Urothelium cell line (cell line): ENCODE results near the gene ADAT3.
A peak's percentile ranks its signal among the peaks of the same experiment; 100 is the strongest.
"Not testable (repeated sequence)": the region's sequence is repeated elsewhere in the genome, so short reads cannot be mapped to it uniquely, and the experiment has no call there.

Experiments used
- DNase-seq: peaks from one replicate; pipeline ENCODE4 v3.0.0; 2011; ENCODE audit warnings: low spot score, mixed read lengths
- FAIRE-seq: peaks from 2 replicates; lab custom pipeline; 2011; peaks lifted over from hg19 to GRCh38; lab: Jason Lieb, UNC

The ADAT3 gene

DNA sequence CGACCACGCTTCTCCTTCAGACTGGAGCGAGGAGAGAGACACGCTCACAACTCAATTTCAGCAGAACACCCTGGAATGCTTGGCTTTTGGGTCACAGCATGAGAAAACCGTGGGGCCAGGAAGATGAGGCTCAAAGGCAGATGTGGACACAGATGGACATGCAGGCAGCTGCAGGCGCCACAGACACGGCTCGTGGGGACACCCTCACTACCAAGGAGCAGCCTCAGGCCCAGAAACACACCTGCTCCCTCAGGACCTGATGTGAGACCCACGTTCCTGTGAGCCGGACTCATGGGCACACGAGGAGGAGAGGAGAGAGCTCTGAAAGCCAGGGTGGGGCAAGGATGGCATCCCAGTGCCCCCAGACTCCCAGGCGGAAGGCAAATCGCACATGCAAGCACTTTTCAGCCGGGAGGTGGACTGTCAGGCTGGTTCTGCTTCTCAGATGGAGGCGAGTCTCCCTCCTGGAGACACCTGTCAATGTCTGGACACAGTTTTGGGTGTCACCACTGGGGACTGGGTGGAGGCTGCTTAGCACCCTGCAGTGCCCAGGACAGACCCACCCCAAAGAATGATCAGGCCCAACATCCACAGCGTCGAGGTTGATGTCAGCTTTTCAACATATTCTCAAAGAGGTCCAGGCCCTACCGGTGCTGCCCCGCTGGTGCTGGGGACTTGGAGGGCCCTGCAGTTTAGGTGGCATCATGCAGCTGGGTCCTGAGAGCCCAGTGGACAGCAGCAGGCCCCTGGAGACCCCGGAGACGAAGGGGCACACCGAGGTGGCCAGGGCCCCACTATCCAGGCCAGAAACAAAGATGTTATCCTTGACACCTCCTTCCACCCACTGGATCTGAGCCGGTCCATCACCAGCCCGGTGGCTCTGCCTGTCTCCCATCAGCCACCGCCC, 22.2 kb upstream of the ADAT3 start:
- no peak for FAIRE-seq
- DNase-seq: no peak

DNA sequence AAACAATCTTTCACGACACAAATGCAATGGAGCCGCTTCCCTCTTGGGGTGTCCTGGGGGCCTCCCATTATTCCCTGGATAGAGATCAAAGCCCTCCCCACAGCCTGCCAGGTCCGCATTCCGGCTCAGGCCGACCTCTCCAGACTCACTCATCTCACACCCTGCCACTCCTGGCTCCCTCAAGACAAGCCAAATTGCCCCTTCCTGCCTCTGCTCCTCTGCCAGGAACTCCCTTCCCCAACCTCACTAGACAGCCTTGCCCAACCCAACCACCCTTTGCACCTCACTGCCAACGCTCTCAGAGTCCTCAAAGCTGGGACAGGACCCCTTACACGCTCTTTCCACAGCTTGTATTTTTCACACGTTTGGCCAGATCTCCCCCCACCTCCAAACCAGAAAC, 21.4 kb upstream of the ADAT3 start:
- FAIRE-seq (no peak), DNase-seq (no peak)

DNA sequence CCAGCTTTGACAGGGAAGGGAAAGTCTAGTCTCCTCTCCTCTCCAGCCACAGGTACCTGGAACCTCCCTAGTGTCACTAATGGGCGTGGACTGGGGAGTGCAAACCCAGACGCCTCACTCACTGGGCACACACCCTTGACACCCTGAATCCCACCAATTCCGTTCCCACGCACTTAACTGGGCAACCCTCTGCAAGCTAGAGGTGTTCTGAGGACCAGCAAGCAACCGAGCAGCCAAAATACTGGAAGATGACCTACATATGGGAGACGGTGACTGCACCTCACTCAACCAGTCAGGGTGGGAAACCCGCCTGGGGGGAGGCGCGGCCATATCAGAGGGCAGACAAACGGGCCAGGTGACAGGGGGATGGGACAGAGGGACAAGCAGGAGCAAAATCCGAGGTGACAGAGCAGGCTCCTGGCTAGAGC, 20.9 kb upstream of the ADAT3 start:
- FAIRE-seq (no peak), DNase-seq (no peak)

DNA sequence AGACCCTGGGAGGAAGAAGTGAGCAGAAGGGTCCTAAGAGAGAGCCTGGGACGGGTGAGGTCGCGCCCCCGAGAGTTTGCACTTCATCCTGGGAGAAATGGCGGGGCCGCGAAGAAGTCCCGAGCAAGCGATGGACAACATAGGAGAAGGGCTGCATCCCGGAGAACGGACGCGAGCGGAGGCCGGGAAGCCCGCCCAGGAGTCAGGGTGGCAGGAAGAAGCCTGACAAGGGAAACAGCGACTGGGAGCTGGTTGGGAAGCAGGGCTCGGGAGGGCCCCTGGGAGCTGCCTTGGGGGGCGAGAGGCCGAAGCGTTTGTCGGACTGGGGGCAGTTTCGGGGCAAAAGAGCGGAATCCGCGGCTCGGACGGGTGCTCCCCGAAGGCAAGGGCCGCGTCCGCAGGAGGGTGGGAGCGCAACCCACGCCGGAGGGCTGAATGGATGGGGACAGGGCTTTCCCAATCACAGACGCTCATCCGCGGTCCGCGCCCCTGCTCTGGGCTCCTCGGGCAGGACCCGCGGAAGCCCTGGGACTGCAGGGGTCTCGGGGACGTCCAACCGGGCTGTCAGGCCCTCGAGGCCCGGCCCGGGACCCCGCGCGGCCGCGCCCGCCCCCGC, 20.4 kb upstream of the ADAT3 start:
- DNase-seq: no peak
- FAIRE-seq: no peak

DNA sequence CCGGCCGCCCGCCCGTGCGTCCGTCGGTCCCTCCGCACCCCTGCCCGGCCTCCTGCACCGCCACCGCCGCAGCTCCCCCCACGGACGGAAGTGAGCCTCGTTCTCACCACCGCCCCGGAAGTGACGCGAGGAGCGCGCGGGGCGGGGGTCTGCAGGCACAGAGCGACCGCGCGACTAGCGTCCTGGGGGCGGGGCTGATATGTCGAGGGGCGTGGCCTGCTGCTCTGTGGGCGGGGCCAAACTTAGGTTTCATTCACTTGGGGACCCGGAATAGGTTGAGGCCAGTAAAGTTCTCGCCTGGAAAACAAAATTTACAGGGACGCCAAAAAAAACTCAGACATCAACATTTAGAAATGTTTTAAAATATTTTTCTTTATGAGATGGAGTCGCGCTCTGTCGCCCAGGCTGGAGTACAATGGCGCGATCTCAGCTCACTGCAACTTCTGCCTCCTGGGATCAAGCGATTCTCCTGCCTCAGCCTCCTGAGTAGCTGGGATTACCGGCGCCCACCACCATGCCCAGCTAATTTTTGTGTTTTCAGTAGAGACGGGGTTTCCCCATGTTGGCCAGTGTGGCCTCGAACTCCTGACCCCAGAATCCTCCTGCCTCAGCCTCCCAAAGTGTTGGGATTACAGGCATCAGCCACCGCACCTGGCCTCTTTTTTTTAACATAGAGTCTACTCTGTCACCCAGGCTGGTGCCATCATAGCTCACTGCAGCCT, 19.6 kb upstream of the ADAT3 start, which contains the start of gene ABHD17A:
ABHD17A (minus strand) TSS at position 99 of the 722 bp plus-strand sequence. CDS start 3,930 bp downstream, outside the sequence.
- not testable (repeated sequence) for FAIRE-seq
- peak; percentile 89 for DNase-seq

DNA sequence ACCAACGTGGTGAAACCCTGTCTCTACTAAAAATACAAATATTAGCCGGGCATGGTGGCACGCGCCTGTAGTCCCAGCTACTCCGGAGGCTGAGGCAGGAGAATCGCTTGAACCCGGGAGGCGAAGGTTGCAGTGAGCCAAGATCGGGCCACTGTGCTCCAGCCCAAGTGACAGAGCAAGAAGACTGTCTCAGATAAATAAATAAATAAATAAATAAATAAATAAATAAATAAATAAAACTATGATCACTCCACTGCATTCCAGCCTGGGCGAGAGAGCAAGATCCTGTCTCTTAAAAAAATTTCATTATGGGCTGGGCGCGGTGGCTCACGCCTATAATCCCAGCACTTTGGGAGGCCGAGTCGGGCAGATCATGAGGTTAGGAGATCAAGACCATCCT, 18.8 kb upstream of the ADAT3 start:
- not testable (repeated sequence) for DNase-seq, FAIRE-seq

DNA sequence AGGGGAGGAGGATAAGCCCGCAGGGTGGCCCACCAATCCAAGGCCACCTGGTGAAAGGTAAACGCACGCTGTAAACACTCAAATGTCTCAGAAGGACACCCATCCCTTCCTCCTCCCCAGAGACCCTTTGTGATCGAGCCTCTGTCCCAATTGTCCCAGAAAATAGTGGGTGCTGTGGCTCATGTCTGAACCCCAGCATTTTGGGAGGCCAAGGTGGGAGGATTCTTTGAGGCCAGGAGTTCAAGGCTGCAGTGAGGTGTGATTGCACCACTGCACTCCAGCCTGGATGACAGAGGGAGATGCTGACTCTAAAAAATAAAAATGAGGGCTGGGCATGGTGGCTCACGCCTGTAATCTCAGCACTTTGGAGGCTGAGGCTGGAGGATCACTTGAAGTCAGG, 16.8 kb upstream of the ADAT3 start:
- FAIRE-seq (no peak), DNase-seq (no peak)

DNA sequence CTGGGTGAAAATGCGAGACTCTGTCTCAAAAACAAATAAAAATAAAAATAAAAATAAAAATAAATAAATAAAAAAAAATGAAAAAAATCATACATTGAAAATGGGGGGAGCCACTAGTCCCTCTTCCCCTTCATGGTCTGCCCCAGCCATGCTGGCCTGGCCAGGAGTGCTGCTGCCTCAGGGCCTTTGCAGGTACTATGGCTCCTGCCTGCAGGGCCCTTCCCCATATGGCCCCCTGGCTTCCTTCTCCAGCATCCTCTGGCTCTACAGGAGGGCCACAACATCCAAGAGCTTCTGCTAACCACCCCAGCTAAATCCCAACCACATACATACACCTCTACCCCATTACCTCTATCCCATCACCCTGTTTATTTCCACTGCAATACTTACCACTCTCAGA, 15.3 kb upstream of the ADAT3 start:
- FAIRE-seq: no peak
- no peak for DNase-seq

DNA sequence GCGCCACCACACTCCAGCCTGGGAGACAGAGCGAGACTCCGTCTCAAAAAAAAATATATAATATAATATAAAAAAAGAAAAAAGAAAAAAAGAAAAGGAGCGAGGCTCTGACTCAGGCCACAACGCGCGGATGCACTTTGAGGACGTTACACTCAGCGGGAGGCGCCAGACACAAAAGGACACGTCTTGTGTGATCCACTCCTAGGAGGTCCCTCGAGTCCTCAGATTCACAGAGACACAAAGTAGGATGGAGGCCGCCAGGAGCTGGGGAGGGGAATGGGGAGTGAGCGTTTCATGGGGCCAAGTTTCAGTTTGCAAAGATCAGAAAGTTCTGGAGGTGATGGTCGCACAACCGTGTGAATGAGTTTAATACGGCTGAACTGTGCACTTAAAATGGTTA, 11.4 kb upstream of the ADAT3 start:
- FAIRE-seq (no peak), DNase-seq (no peak)

DNA sequence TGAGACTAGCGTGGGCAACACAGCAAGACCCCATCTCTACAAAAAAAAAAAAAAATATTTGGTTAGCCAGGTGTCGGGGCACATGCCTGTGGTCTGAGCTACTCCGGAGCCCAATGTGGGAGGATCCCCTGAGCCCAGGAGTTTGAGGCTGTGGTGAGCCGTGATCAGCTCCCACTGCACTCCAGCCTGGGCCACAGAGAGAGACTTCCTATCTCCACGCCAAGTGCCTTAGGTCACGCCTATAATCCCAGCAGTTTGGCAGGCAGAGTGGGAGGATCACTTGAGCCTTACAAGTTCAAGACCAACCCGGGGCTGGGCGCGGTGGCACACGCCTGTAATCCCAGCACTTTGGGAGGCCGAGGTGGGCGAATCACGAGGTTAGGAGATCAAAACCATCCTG, 8.7 kb upstream of the ADAT3 start:
- DNase-seq (no peak), FAIRE-seq (no peak)

DNA sequence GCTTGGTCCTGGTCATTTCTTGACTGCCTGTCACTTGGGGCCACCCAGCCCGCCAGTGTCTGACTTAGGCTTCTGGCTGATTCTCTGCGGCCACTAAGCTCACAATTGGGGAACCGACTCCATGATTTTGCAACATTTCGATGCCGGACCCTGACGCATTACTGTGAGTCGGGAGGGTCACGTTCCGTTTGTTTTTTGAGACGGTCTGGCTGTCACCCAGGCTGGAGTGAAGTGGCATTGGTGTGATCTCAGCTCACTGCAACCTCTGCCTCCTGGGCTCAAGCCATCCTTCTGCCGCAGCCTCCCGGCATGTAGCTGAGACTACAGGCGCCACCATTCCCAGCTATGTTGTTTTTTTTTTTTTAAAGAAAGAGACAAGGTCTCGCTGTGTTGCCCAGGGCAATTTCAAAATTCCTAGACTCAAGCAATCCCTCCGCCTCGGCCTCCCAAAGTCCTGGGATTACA, 3.2 kb upstream of the ADAT3 start:
- FAIRE-seq (no peak), DNase-seq (no peak)

DNA sequence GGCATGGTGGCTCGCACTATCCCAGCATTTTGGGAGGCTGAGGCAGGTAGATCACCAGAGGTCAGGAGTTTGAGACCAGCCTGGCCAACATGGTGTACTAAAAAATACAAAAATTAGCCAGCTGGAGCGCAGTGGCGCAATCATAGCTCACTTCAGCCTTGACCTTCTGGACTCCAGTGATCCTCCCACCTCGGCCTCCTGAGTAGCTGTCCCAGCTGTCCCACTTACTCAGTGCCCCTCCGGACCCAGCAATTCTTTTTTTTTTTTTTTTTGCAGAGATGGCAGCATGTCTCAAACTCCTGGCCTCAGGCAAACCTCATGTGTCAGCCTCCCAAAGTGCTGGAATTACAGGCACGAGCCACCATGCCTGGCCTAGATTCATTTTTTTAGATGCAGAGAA, 2.3 kb upstream of the ADAT3 start:
- FAIRE-seq: no peak
- DNase-seq: no peak

DNA sequence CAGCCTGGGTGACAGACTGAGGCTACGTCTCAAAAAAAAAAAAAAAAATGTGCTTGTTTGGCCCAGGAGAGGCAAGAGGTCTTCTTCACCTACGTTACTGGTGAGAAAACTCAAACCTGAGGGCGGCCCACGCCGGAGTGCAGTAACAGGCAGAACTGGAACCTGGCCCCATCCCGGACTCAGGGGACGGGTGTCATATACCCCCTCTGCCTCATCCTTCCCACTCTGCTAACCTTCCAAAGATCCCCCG, 414 bp upstream of the ADAT3 start:
- DNase-seq (no peak), FAIRE-seq (no peak)

DNA sequence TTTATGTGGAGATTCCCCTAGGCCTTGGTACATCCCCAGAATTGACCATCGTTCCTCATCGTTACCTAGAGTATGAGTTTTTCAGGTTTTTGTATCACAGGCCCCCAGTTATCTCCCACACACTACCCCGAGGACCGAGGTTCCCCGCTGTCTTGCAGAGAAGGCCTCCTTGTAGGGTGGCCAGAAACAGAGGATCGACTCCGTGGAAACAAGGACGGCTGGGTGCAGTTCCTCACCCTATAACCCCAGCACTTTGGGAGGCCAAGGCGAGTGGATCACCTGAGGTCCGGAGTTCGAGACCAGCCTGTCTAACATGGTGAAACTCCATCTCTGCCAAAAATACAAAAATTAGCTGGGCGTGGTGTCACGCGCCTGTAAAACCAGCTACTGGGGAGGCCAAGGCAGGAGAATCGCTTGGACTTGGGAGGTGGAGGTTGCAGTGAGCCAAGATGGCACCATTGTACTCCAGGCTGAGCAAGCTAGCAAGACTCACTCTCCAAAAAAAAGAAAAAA, 720 bp downstream of the ADAT3 start:
- no peak for FAIRE-seq
- DNase-seq: no peak

DNA sequence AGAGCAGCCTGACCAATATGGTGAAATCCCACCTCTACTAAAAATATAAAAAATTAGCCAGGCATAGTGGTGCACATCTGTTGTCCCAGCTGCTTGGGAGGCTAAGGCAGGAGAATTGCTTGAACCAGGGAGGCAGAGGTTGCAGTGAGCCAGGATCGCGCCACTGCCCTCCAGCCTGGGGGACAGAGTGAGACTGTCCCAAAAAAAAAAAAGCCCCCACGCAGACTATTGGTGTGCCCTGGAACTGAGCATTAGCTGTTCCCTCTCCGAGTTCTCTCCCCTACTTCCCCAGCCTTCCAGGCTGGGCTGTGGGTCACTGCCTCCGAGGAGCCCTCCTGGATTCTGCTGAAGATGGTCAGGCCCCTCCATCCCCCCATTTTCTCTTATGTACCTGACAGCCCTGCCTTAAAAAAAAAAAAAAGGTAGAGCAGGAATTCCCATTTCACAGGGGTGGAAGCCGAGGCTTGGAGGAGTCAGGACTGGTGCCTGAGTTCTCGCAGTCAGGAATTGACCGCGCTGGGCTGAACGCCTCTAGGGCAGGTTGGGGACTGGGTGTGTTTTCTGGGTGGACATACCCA, 1.9 kb downstream of the ADAT3 start:
- DNase-seq (no peak), FAIRE-seq (no peak)

DNA sequence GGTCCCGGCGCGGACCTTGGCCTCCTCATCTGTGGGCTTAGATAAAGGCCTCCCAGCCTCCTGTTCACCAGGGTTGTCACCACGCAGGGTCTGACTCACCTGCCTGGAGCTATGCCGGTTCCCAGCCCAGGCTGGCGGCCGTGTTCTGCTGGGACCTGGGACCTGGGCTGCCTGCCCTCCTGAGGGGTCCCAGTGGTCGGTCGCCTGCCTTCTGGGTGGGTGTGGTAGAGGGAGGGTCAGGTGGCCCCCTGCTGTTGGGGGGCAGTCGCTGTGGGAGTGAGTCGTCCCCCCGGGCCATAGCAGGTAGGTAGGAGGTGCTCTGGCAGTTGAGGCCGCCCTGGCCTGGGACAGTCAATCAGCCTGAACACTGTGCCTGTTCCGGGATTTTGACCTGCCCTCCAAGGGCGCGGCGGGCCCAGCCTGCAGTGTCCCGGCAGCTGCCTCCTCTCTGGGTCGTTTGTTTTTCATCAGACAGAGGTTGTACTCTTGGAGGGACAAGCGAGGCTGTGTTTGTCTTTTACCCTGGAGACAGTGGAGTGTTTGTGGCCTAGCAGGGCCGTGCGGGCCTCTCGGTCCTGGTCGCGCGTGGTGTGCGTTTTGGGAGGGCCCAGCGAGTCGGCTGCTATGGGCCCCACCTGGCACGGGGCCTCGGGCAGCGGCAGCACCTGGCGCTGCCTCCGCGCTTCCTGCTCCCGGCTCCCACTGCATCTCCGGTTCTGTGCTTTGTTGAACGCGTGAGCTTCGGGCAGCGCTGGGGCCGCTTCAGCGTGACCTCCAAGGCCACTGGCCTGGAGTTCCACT, 2.6 kb downstream of the ADAT3 start:
- FAIRE-seq (no peak), DNase-seq (no peak)

DNA sequence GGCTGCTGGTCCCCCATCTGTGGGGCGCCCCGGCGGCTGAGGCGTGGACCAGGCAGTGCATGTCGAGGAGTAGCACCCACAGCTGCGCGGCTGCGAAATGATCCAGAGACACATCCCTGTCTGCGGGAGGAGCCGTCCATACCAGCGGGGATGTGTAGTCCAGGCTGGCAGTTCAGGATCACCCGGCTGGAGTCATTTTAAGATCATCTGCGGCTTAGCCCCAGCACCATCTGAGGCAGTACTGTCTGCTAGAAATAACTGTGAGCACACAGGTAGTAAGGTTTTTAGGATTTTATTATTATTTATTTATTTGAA, 3.1 kb downstream of the ADAT3 start:
- FAIRE-seq (no peak), DNase-seq (no peak)

DNA sequence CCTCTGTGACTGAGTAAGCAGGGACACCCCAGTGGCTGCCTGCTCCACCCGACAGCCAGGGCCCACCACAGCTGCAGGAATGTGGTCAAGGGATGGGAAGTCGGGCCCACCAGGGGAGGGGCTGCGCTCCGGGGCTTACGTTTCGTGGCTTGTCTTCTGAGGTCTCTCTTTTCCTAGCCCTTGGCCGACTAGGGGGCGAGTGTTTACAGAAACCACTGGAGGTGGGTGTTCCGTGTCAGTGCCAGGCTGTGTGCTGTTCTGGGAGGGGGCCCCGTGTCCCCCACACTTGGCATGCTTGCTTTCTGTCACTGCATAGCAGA, 4.5 kb downstream of the ADAT3 start:
- no peak for FAIRE-seq

DNA sequence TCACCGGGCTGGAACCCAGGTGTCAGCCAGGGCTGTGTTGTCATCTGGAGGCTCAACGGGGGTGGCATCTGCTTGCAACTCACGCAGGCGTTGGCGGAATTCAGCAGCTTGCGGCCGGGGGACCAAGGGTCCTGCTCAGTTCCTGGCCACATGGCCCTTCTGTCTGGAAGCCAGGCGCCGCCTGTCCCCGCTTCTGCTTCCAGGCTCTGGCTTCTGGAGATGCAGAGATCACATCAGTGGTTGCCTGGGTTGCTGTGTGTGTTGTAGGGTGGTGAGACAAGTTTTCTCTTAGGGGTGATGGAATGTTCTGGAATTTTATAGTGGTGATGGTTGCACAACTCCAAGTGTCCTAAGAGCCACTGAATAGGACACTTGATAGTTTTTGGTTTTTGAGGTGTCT, 5.0 kb downstream of the ADAT3 start:
- no peak for DNase-seq
- FAIRE-seq: no peak

More for the DNA sequence above, 4.5 kb downstream of the ADAT3 start:
- DNase-seq: no peak

DNA sequence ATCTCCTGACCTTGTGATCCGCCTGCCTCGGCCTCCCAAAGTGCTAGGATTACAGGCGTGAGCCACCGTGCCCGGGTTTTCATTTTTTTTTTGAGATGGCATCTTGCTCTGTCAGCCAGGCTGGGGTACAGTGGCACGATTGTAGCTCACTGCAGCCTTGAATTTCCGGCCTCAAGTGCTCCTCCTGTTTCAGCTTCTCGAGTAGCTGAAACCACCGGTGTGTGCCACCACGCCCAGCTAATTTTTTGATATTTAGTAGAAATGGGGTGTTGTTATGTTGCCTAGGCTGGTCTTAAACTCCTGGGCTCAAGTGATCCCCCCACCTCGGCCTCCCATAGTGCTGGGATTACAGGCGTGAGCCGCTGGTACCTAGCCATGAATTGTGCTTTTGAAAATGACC, 5.9 kb downstream of the ADAT3 start:
- no peak for DNase-seq
- FAIRE-seq: no peak

DNA sequence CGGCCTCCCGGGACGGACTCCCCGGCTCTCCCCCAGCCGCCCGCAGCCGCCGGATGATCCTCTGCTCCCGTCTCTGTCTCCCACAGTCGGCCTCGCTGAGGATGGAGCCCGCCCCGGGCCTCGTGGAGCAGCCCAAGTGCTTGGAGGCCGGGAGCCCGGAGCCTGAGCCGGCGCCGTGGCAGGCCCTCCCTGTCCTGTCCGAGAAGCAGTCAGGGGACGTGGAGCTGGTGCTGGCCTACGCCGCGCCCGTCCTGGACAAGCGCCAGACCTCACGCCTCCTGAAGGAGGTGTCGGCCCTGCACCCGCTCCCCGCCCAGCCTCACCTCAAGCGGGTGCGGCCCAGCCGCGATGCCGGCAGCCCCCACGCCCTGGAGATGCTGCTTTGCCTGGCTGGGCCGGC, 6.8 kb downstream of the ADAT3 start:
- no peak for FAIRE-seq

More for the DNA sequence above, 6.8 kb downstream of the ADAT3 start:
- no peak for DNase-seq
